Upper lobe of right lung (tissue), 1 donor: ENCODE results near the gene UBASH3B. TPM values are rescaled to one million over a fixed set of nuclear protein-coding genes. Genes with fewer than 3 reads are reported as not detected.
A peak's percentile ranks its signal among the peaks of the same experiment; 100 is the strongest.

ENCODE experiments used
- ATAC-seq: fragments of 200-7000 bp; cut with Tn5 transposase; one replicate; pipeline ENCODE4 v1.9.1; 2020; ENCODE audit warnings: mild to moderate bottlenecking, moderate library complexity
- DNase-seq: peaks from one replicate; pipeline ENCODE4 v3.0.0-alpha.2; 2020
- H3K27ac ChIP-seq: fragments of 200-600 bp; one replicate; pipeline ENCODE4 v1.8.0; 2022
- H3K27me3 ChIP-seq: fragments of 200-600 bp; one replicate; pipeline ENCODE4 v1.8.0; 2022; ENCODE audit warnings: mild to moderate bottlenecking
- H3K36me3 ChIP-seq: fragments of 200-600 bp; one replicate; pipeline ENCODE4 v1.8.0; 2022
- H3K4me1 ChIP-seq: fragments of 200-600 bp; one replicate; pipeline ENCODE4 v1.8.0; 2022
- H3K4me3 ChIP-seq: fragments of 200-600 bp; one replicate; pipeline ENCODE4 v1.8.0; 2022; ENCODE audit warnings: mild to moderate bottlenecking
- H3K9me3 ChIP-seq: fragments of 200-600 bp; one replicate; pipeline ENCODE4 v1.8.0; 2022
- CTCF ChIP-seq: fragments of 200-600 bp; IDR thresholded peaks from one replicate; pipeline ENCODE4 v1.8.0; 2022; ENCODE audit warnings: antibody characterized with exemption
- intact Hi-C: fragments of 100-400 bp; cut with DNase I; formaldehyde crosslinking; loops from one replicate; pipeline ENCODE4 v1.11.0; 2022
- total RNA-seq: library from RNA; stranded (reverse); fragmentation: NEBNext Ultra II Directional; extraction: Animal tissue kit (Norgen Biotek cat#: 25700); gene quantifications from one replicate; pipeline ENCODE4 v1.2.1, GENCODE V29; 2021
- donor health status: DM: no; HTN: yes; CAD: no; lungs with severe emphysema.

The UBASH3B gene
- total RNA-seq, 1 donor from 2014 or later, result 42.2 TPM

- Histone ChIP-seq H3K4me3 (no peak overlapping the region), H3K27me3 (no peaks in the 10 kb centered on the region), H3K36me3 (no peaks in the 10 kb centered on the region), H3K4me1 (peaks cover 20% of the 10 kb centered on the region), H3K27ac (no peak overlapping the region), H3K9me3 (no peaks in the 10 kb centered on the region)
- intact Hi-C loops, result no loop called here
- ATAC-seq (peak; percentile 79), DNase-seq (no peak)
- TF ChIP-seq CTCF, result no peak
Observed at GRCh38 chr11:122672892-122673291, 17.4 kb downstream of the UBASH3B start.

- Histone ChIP-seq H3K9me3 (no peaks in the 10 kb centered on the region), H3K4me1 (peaks cover 20% of the 10 kb centered on the region), H3K27me3 (no peaks in the 10 kb centered on the region), H3K4me3 (no peak overlapping the region), H3K27ac (no peak overlapping the region), H3K36me3 (no peaks in the 10 kb centered on the region)
- DNase-seq (no peak), ATAC-seq (no peak)
- TF ChIP-seq CTCF, result no peak
- intact Hi-C loops, result no loop called here
Observed at GRCh38 chr11:122673701-122674100, 18.2 kb downstream of the UBASH3B start.

GRCh38 chr11:122676638-122677037, 21.1 kb downstream of the UBASH3B start:
- TF ChIP-seq CTCF, result no peak
- DNase-seq, result no peak
- intact Hi-C loops, result no loop called here
- Histone ChIP-seq H3K4me1 (peaks cover 20% of the 10 kb centered on the region), H3K27me3 (no peaks in the 10 kb centered on the region), H3K4me3 (no peak overlapping the region), H3K36me3 (no peaks in the 10 kb centered on the region), H3K27ac (no peak overlapping the region), H3K9me3 (no peaks in the 10 kb centered on the region)
- no peak for ATAC-seq

- Histone ChIP-seq H3K36me3 (no peaks in the 10 kb centered on the region), H3K27me3 (no peaks in the 10 kb centered on the region), H3K9me3 (no peaks in the 10 kb centered on the region), H3K4me3 (no peak overlapping the region), H3K4me1 (peaks cover 17% of the 10 kb centered on the region), H3K27ac (no peak overlapping the region)
- no peak for TF ChIP-seq CTCF
- DNase-seq (no peak), ATAC-seq (no peak)
- intact Hi-C loops, result no loop called here
Observed at GRCh38 chr11:122677256-122677655, 21.7 kb downstream of the UBASH3B start.

- TF ChIP-seq CTCF, result no peak
- intact Hi-C loops, result no loop called here
- ATAC-seq (no peak), DNase-seq (no peak)
- Histone ChIP-seq H3K27ac (no peak overlapping the region), H3K9me3 (no peaks in the 10 kb centered on the region), H3K27me3 (no peaks in the 10 kb centered on the region), H3K4me1 (peaks cover 6% of the 10 kb centered on the region), H3K36me3 (no peaks in the 10 kb centered on the region), H3K4me3 (no peak overlapping the region)
Observed at GRCh38 chr11:122678406-122678805, 22.9 kb downstream of the UBASH3B start.

GRCh38 chr11:122679466-122679865, 23.9 kb downstream of the UBASH3B start:
- TF ChIP-seq CTCF, result no peak
- intact Hi-C loops, result no loop called here
- Histone ChIP-seq H3K27me3 (no peaks in the 10 kb centered on the region), H3K4me1 (no peaks in the 10 kb centered on the region), H3K4me3 (no peak overlapping the region), H3K27ac (no peak overlapping the region), H3K36me3 (no peaks in the 10 kb centered on the region), H3K9me3 (no peaks in the 10 kb centered on the region)
- DNase-seq (no peak), ATAC-seq (no peak)
